H9 (cell line): ENCODE measurements around the gene KMT5B. TPM values are rescaled to one million over a fixed set of nuclear protein-coding genes. Genes with fewer than 3 reads are reported as not detected.
A peak's percentile ranks its signal among the peaks of the same experiment; 100 is the strongest.

Experiments
- DNase-seq: peaks from one replicate; pipeline ENCODE4 v3.0.0-alpha.2; 2017
- H2AFZ ChIP-seq: one replicate; pipeline ENCODE4 v1.6.1; 2013; ENCODE audit warnings: mild to moderate bottlenecking, low read length, control low read depth, moderate library complexity
- H2AK5ac ChIP-seq: 2 replicates; pipeline ENCODE4 v1.6.1; 2013; ENCODE audit warnings: low read length, control low read depth, mixed read lengths; ENCODE audit not compliant: insufficient read length
- H2BK120ac ChIP-seq: one replicate; pipeline ENCODE4 v1.6.1; 2013; ENCODE audit warnings: low read depth, mild to moderate bottlenecking, low read length, control low read depth, inconsistent platforms; ENCODE audit not compliant: poor library complexity, severe bottlenecking
- H2BK12ac ChIP-seq: 2 replicates; pipeline ENCODE4 v1.6.1; 2013; ENCODE audit warnings: low read length, control low read depth, mixed read lengths, low read depth; ENCODE audit not compliant: insufficient read length
- H2BK15ac ChIP-seq: 2 replicates; pipeline ENCODE4 v1.6.1; 2013; ENCODE audit warnings: low read depth, low read length, control low read depth
- H2BK20ac ChIP-seq: one replicate; pipeline ENCODE4 v1.6.1; 2013; ENCODE audit warnings: low read depth, mild to moderate bottlenecking, low read length, control low read depth, inconsistent platforms; ENCODE audit not compliant: poor library complexity, severe bottlenecking
- H2BK5ac ChIP-seq: 2 replicates; pipeline ENCODE4 v1.6.1; 2013; ENCODE audit warnings: low read length, control low read depth, mixed read lengths; ENCODE audit not compliant: insufficient read length
- H3K14ac ChIP-seq: 2 replicates; pipeline ENCODE4 v1.6.1; 2013; ENCODE audit warnings: low read length, control low read depth; ENCODE audit not compliant: insufficient read depth
- H3K18ac ChIP-seq: 2 replicates; pipeline ENCODE4 v1.6.1; 2013; ENCODE audit warnings: low read depth, mild to moderate bottlenecking, mixed read lengths, low read length, control low read depth; ENCODE audit not compliant: insufficient read length
- H3K23ac ChIP-seq: 2 replicates; pipeline ENCODE4 v1.6.1; 2013; ENCODE audit warnings: low read length, control low read depth, mixed read lengths, low read depth; ENCODE audit not compliant: insufficient read length
- H3K23me2 ChIP-seq: 2 replicates; pipeline ENCODE4 v1.6.1; 2013; ENCODE audit warnings: low read depth, mild to moderate bottlenecking, mixed read lengths, low read length, control low read depth; ENCODE audit not compliant: insufficient read length, poor library complexity, severe bottlenecking
- H3K27ac ChIP-seq: 2 replicates; pipeline ENCODE4 v1.5.1; 2013; ENCODE audit warnings: low read length, control low read depth, mixed read lengths, low read depth; ENCODE audit not compliant: insufficient read length
- H3K27me3 ChIP-seq: 2 replicates; pipeline ENCODE4 v1.6.1; 2013; ENCODE audit warnings: low read length, control low read depth, inconsistent platforms; ENCODE audit not compliant: insufficient read depth
- H3K4ac ChIP-seq: 2 replicates; pipeline ENCODE4 v1.6.1; 2013; ENCODE audit warnings: low read depth, mild to moderate bottlenecking, control low read depth, inconsistent platforms, low read length, moderate library complexity
- H3K4me1 ChIP-seq: 2 replicates; pipeline ENCODE4 v1.6.1; 2013; ENCODE audit warnings: low read length, control low read depth, inconsistent platforms; ENCODE audit not compliant: insufficient read depth
- H3K4me2 ChIP-seq: 2 replicates; pipeline ENCODE4 v1.6.1; 2013; ENCODE audit warnings: low read length, control low read depth, mixed read lengths; ENCODE audit not compliant: insufficient read length, insufficient read depth
- H3K56ac ChIP-seq: 2 replicates; pipeline ENCODE4 v1.6.1; 2013; ENCODE audit warnings: low read depth, mild to moderate bottlenecking, mixed read lengths, low read length, control low read depth; ENCODE audit not compliant: insufficient read length
- H3K79me1 ChIP-seq: 2 replicates; pipeline ENCODE4 v1.6.1; 2013; ENCODE audit warnings: low read depth, mild to moderate bottlenecking, moderate library complexity, low read length, control low read depth, inconsistent platforms; ENCODE audit not compliant: insufficient read depth, poor library complexity, severe bottlenecking
- H3K79me2 ChIP-seq: 2 replicates; pipeline ENCODE4 v1.6.1; 2013; ENCODE audit warnings: low read length, control low read depth, inconsistent platforms; ENCODE audit not compliant: insufficient read depth
- H3K9ac ChIP-seq: 2 replicates; pipeline ENCODE4 v1.6.1; 2013; ENCODE audit warnings: low read length, control low read depth, mixed read lengths; ENCODE audit not compliant: insufficient read length; ENCODE audit errors: extremely low read depth
- H3K9me3 ChIP-seq: one replicate; pipeline ENCODE4 v1.6.1; 2013; ENCODE audit warnings: low read depth, low read length, inconsistent platforms; ENCODE audit not compliant: control insufficient read depth
- H3T11ph ChIP-seq: one replicate; pipeline ENCODE4 v1.6.1; 2013; ENCODE audit warnings: mild to moderate bottlenecking, low read length, control low read depth, inconsistent platforms
- H4K20me1 ChIP-seq: one replicate; pipeline ENCODE4 v1.6.1; 2013; ENCODE audit not compliant: control insufficient read depth, insufficient read length, insufficient read depth
- H4K5ac ChIP-seq: 2 replicates; pipeline ENCODE4 v1.6.1; 2013; ENCODE audit warnings: low read depth, mild to moderate bottlenecking, mixed read lengths, low read length, control low read depth; ENCODE audit not compliant: insufficient read length
- H4K8ac ChIP-seq: replicated peaks from 2 replicates; pipeline ENCODE4 v1.6.1; 2013; ENCODE audit warnings: low read length, control low read depth, mixed read lengths, low read depth; ENCODE audit not compliant: insufficient read length
- H4K91ac ChIP-seq: 2 replicates; pipeline ENCODE4 v1.6.1; 2013; ENCODE audit warnings: low read depth, mild to moderate bottlenecking, moderate library complexity, mixed read lengths, low read length, control low read depth; ENCODE audit not compliant: insufficient read length
- H3K27ac Mint-ChIP-seq, 3 experiments: 2 replicates in 2 of 3; 3 replicates in 1 of 3; pipeline ENCODE4 v1.8.0; 2020 to 2021; ENCODE audit warnings: mixed read lengths in 3 of 3, mild to moderate bottlenecking in 1 of 3, moderate library complexity in 1 of 3
- H3K27me3 Mint-ChIP-seq: 2 replicates; pipeline ENCODE4 v1.8.0; 2021; ENCODE audit warnings: low read depth, mild to moderate bottlenecking, moderate library complexity, mixed read lengths
- H3K36me3 Mint-ChIP-seq, 3 experiments: 2 replicates in 2 of 3; 3 replicates in 1 of 3; pipeline ENCODE4 v1.8.0; 2020 to 2021; ENCODE audit warnings: low read depth in 3 of 3, mixed read lengths in 3 of 3; ENCODE audit not compliant: insufficient read depth in 1 of 3
- H3K4me1 Mint-ChIP-seq, 2 experiments: 2 replicates each; pipeline ENCODE4 v1.8.0; 2020; ENCODE audit warnings: mixed read lengths in 2 of 2
- H3K4me3 Mint-ChIP-seq, 2 experiments: 2 replicates in 1 of 2; 3 replicates in 1 of 2; pipeline ENCODE4 v1.8.0; 2020 to 2021; ENCODE audit warnings: mild to moderate bottlenecking in 2 of 2, mixed read lengths in 2 of 2, moderate library complexity in 1 of 2
- H3K9me3 Mint-ChIP-seq, 2 experiments: 2 replicates in 1 of 2; 3 replicates in 1 of 2; pipeline ENCODE4 v1.8.0; 2020; ENCODE audit warnings: mild to moderate bottlenecking in 2 of 2, mixed read lengths in 2 of 2, moderate library complexity in 1 of 2
- WGBS: extraction: QIAGEN DNeasy Blood & Tissue Kit; methylation state at CpG from one replicate; pipeline ENCODE4 v1.1.7; 2013; ENCODE audit warnings: missing lambda C conversion rate, low lambda C conversion rate, mixed read lengths; ENCODE audit not compliant: insufficient read length; ENCODE audit errors: extremely low coverage; 5-methylcytosine and 5-hydroxymethylcytosine counted together
- total RNA-seq: library from RNA; stranded (reverse); gene quantifications from 2 replicates; pipeline ENCODE4 v1.2.1, GENCODE V29; 2021
- TF ChIP-seq, protein P1 (sequence below): fragments of 200-600 bp; sonication (generic); conservative IDR thresholded peaks from 3 replicates; pipeline ENCODE4 v1.8.0; 2021; ENCODE audit warnings: antibody characterized with exemption, mild to moderate bottlenecking

The KMT5B gene
- total RNA-seq, 1 experiment from 2014 or later = 61.6 TPM

DNA sequence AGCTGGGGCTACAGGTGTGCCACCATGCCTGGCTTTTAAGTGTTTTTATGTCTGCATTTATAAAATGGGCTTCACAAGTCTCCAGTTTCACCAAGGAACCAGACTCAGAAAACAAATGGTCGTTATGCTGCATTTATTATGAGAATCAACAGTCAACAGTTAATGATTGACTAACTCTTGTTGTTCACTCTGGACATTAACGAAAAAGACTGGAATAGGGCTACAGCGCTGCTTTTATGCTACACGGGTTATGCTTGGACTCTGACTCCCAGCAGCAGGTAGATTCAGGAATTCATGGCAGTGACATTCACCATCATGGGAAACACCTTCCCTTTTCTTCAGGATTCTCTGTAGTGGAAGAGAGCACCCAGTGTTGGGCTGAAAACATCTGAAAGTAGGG is 47.5 kb downstream of the KMT5B start:
- no peak overlapping the region for H2BK120ac ChIP-seq
- H3K36me3 Mint-ChIP-seq = peaks cover 17 to 55% (median 35%) of the 10 kb centered on the region in 3 experiments; a peak in 6 of 7 replicates

More for the DNA sequence above, 47.5 kb downstream of the KMT5B start:
- Histone ChIP-seq H4K8ac (no peak overlapping the region), H4K91ac (no peak overlapping the region), H2AK5ac (no peak overlapping the region), H3K4me2 (no peak overlapping the region), H2BK15ac (no peak overlapping the region), H3K18ac (no peak overlapping the region), H3K23ac (no peak overlapping the region), H3K23me2 (no peaks in the 10 kb centered on the region), H3K4ac (no peak overlapping the region), H3K79me1 (no peaks in the 10 kb centered on the region), H3K56ac (no peak overlapping the region), H3K27ac (no peak overlapping the region), H2BK12ac (no peak overlapping the region), H2BK20ac (no peak overlapping the region), H3K9me3 (no peaks in the 10 kb centered on the region), H3K14ac (no peak overlapping the region), H3K27me3 (no peaks in the 10 kb centered on the region), H4K20me1 (no peaks in the 10 kb centered on the region), H2AFZ (no peak overlapping the region), H4K5ac (no peak overlapping the region), H3K9ac (no peak overlapping the region), H2BK5ac (no peak overlapping the region), H3T11ph (no peak overlapping the region), H3K4me1 (no peaks in the 10 kb centered on the region), H3K79me2 (no peaks in the 10 kb centered on the region)
- WGBS = no CpG with 5 or more reads among the region's 4 CpGs
- Mint-ChIP-seq H3K27ac (0 out of 7 replicates have a peak overlapping the region, but pooled peaks of 2 of the 3 experiments have one; percentile 32 to 56), H3K27me3 (no peaks in the 10 kb centered on the region), H3K4me3 (no peak overlapping the region), H3K9me3 (no peaks in the 10 kb centered on the region), H3K4me1 (no peaks in the 10 kb centered on the region; a peak in 1 of 4 replicates)
- TF ChIP-seq, protein P1, sequence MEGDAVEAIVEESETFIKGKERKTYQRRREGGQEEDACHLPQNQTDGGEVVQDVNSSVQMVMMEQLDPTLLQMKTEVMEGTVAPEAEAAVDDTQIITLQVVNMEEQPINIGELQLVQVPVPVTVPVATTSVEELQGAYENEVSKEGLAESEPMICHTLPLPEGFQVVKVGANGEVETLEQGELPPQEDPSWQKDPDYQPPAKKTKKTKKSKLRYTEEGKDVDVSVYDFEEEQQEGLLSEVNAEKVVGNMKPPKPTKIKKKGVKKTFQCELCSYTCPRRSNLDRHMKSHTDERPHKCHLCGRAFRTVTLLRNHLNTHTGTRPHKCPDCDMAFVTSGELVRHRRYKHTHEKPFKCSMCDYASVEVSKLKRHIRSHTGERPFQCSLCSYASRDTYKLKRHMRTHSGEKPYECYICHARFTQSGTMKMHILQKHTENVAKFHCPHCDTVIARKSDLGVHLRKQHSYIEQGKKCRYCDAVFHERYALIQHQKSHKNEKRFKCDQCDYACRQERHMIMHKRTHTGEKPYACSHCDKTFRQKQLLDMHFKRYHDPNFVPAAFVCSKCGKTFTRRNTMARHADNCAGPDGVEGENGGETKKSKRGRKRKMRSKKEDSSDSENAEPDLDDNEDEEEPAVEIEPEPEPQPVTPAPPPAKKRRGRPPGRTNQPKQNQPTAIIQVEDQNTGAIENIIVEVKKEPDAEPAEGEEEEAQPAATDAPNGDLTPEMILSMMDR = no peak
- DNase-seq = no peak
